Right lung (tissue), 10 donors: ENCODE data around the gene NLRP12. TPM values are rescaled to one million over a fixed set of nuclear protein-coding genes. Genes with fewer than 3 reads are reported as not detected.
A peak's percentile ranks its signal among the peaks of the same experiment; 100 is the strongest.
"Not testable (repeated sequence)": the region's sequence is repeated elsewhere in the genome, so short reads cannot be mapped to it uniquely, and the experiment has no call there.

ENCODE experiments used
- DNase-seq, 2 donors: peaks; one replicate each; pipeline ENCODE4 v3.0.0-alpha.2; 2013
- long read RNA-seq, 8 donors: transcript quantifications; one replicate each; lab custom pipeline, GENCODE V29; 2026
- polyA plus RNA-seq, 5 donors: library from polyadenylated mRNA; unstranded; fragments of 120-200 nt; gene quantifications; one replicate each; pipeline versions ENCODE4 v1.2.1 to v1.2.3, GENCODE V29; 2013; ENCODE audit warnings: inconsistent platforms in 1 of 5, low replicate concordance in 1 of 5; ENCODE audit not compliant: insufficient read length in 5 of 5, insufficient read depth in 1 of 5

The NLRP12 gene, protein sequence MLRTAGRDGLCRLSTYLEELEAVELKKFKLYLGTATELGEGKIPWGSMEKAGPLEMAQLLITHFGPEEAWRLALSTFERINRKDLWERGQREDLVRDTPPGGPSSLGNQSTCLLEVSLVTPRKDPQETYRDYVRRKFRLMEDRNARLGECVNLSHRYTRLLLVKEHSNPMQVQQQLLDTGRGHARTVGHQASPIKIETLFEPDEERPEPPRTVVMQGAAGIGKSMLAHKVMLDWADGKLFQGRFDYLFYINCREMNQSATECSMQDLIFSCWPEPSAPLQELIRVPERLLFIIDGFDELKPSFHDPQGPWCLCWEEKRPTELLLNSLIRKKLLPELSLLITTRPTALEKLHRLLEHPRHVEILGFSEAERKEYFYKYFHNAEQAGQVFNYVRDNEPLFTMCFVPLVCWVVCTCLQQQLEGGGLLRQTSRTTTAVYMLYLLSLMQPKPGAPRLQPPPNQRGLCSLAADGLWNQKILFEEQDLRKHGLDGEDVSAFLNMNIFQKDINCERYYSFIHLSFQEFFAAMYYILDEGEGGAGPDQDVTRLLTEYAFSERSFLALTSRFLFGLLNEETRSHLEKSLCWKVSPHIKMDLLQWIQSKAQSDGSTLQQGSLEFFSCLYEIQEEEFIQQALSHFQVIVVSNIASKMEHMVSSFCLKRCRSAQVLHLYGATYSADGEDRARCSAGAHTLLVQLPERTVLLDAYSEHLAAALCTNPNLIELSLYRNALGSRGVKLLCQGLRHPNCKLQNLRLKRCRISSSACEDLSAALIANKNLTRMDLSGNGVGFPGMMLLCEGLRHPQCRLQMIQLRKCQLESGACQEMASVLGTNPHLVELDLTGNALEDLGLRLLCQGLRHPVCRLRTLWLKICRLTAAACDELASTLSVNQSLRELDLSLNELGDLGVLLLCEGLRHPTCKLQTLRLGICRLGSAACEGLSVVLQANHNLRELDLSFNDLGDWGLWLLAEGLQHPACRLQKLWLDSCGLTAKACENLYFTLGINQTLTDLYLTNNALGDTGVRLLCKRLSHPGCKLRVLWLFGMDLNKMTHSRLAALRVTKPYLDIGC
- under 1 TPM; 0.38 to 0.51 (median 0.41) TPM for polyA plus RNA-seq
- long read RNA-seq, donor 1, partial matches to known transcripts, result 106 of 117 reads
- long read RNA-seq, donor 1, other reads (novel, unspliced or antisense), result 11 of 117 reads
- long read RNA-seq, donor 2, result 0 reads
- long read RNA-seq, donor 3, result 0 reads
- long read RNA-seq, donor 4, result 0 reads
- long read RNA-seq, donor 5, partial matches to known transcripts, result 78 of 133 reads
- long read RNA-seq, donor 5, other reads (novel, unspliced or antisense), result 55 of 133 reads
- long read RNA-seq, donor 6, result 0 reads
- long read RNA-seq, donor 7, result 0 reads
- long read RNA-seq, donor 8, result 0 reads

DNA sequence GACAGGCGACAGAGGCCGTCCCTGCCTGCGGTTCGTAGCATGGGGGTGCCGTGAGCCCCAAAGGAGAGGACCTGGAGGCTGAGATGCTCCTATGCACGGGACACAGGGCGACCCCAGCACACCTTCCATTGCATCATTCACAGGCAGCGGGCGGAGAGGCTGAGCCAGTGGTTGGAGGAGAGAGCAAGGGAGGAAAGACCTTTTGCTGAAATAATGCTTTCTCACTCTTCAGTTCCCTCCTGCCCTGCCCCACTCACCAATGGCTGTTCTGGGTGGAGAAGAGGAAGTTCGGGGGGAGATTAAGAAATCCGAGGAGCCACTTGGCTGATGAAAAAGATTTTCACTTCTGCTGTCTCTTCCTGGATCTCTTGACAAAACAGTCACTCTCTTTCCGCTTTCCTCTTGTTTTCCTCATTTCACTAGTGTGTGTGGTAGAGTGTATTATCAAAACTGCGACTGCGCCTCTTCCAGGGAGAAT is at the start of gene NLRP12:
Gene NLRP12 (minus strand): TSS at position 181 of the 478 bp plus-strand sequence. CDS start 140 bp downstream, at position 41.
- no peak for DNase-seq

DNA sequence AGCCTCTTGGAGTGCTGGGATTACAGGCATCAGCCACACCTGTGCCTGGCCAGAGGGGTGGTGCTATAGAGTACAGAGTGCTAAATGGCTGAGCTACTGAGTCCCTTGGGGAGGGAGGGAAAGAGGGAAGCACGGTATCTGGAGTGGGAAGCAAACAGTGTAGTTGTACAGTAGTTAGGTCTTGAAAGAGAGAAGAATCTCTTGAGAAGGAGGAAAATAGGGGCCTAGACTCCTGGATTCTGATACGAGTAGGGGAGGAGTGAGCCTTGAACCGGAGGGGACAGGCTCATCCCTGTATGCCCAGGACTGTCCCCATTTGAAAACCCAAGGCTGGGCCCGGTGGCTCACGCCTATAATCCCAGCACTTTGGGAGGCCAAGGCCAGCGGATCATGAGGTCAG is 48.6 kb upstream of the NLRP12 start:
- DNase-seq, result no peak

DNA sequence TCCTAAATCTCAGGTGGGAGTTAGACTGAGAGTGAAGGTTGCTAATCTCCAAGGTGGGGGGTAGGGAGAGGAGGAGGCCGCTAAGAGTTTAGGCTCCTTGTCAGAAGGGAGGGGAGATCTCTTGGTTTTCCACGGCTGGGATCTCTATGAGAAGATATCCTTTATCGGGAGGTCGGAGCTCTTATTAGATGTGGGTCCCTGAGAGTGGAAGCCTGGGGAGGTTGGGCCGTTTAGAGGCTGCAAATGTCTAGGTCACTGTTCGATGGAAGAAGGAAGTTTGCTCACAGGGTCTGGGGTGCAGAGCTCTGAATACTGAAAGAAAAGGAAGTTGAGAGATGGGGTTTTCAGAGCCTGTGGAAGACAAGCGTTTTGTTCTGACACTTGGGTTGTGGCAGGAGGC is 47.3 kb upstream of the NLRP12 start:
- no peak for DNase-seq

DNA sequence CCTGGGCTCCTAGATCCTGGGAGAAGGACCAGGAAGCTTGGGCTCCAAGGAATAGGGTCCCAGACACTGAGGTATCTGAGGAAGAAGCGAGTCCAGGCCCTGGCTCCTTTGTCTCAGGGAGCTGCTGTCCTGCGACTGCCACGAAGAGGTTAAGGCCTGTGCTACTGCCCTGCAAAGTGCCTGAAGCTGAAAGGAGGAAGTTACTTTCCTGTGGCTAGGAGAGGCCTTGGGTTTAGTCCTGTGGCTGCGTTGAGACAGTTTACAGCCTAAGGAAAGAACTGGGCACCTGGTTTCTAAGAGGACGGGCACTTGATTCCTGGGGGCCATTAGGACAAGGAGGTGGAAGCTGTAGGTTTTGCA is 46.4 kb upstream of the NLRP12 start:
- DNase-seq, result no peak

DNA sequence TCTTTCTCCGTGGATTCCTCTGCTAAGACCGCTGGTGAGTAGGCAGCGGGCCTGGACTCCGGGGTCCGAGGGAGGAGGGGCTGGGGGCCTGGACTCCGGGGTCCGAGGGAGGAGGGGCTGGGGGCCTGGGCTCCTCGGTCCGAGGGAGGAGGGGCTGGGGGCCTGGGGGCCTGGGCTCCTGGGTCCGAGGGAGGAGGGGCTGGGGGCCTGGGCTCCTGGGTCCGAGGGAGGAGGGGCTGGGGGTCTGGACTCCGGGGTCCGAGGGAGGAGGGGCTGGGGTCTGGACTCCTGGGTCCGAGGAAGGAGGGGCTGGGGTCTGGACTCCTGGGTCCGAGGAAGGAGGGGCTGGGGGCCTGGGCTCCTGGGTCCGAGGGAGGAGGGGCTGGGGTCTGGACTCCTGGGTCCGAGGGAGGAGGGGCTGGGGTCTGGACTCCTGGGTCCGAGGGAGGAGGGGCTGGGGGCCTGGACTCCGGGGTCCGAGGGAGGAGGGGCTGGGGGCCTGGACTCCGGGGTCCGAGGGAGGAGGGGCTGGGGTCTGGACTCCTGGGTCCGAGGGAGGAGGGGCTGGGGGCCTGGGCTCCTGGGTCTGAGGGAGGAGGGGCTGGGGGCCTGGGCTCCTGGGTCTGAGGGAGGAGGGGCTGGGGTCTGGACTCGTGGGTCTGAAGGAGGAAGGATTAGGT is 45.8 kb upstream of the NLRP12 start:
- DNase-seq, result not testable (repeated sequence)

DNA sequence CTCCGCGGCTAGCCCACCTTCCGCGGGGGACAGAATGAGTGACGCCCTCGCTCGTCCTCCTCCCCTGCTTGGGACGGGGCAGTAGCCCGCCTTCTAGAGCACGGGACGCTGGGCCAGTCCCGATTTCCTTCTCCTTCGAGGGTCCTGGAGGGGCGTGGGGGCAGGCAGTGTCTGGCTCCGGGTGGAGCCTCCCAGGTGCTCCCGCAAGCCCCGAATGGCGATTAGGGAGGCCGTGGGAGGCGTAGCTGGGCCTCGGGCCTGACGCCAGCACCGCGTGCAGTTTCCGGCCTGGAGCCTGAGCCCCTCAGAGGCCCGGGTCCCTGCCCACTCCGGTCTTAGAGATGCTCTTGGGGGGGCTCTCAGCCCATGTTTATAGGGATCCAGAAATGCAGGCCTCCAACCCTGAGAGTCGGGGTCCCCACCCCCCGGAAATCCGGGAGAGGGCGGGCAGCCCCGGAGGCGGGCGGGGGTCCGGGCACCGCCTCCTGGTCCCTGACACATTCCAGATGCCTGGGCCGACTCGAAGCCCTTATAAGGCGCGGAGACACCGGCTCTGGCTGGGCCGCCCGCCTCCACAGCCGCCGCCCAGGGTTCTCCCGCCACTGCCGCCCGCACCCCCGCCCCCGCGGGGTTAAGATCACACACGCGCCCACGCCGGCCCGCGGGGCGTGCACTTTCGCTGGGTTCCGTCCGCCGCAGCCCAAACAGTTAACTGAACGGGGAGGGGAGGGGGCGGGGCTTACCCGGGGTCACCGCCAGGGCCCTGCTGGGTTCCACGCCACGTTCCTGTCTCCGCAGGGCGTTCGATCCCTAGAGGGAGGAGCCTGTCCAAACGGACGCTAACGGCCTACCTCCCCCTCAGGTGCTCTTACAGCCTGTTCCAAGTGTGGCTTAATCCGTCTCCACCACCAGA is 45.0 kb upstream of the NLRP12 start:
- DNase-seq, result peak; percentile 93

DNA sequence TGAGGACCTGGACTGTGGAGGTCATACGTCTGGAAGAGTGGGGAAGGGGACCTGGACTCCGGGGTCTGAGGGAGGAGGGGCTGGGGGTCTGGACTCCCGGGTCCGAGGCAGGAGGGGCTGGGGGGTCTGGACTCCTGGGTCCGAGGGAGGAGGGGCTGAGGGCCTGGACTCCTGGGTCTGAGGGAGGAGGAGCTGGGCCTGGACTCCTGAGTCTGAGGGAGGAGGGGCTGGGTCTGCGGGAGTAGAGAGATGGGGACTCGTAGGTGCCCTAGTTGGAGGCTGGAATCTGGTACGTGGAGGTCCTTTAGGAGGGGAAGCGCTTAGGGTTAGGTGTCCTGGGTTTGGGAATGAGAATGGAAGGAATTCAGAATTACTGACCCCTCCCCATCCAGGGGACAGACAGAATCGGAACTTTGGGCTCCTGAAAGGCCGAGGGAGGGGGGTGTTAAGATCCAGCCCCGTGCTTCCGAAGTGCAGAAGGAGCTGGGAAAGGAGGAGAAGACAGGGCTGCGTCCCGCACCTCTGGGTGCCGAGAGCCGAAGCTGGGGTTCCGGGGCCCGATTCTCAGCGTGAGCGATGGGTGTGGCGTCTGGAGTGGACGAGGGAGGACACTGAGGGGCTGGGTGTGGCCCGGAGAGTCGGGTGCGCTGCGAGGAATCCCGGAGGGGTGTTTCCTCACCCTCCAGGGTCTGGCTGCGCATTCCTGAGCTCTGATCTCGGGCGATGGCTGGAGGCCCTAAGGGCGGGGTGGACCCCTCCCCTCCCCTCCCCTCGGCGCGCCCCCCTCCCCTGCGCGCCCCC is 44.2 kb upstream of the NLRP12 start:
- peak in 1 of 2 donors; percentile 53 for DNase-seq

DNA sequence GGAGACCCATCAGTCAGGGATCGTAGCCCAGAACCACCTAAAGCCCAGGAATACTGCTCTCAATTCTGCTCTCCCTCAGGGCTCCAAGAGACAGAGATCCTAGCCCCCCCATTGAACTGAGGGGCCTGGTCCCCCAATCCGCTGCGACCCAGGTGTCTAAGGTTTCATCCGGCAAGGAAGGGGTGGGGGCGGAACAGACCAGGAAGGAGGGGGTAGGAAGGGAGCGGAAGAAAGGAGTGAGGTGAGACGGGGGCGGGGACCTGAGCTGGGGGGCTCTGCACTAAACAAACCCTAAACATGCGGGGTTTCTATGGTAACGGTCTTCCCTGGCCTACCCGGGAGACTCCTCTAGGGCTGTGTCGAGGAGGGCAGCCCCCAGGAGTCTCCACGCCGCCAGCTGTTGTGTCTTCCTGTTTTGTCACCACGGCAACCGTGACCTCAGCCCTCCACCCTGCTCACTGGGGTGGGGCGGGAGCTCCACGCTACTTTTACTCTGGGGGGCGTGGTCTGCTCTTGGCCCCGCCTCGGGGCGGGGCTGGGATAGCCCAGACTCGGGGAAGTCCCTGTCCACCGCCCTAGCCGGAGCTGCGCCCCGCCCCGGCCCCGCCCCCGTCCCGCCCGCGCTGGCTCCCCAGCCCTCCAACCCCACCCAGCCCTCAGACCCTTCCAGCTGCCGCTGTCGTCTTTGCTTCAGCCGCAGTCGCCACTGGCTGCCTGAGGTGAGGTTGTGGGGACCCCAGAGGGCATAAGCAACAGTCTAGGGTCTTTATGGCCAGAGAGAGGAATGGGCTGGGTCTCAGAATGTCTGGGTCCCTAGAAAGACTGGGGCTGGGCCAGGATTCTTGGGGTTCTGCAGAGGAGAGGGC is 43.3 kb upstream of the NLRP12 start, which contains the start of gene MYADM:
Gene MYADM (plus strand): TSS at position 659 of the 866 bp plus-strand sequence. CDS start 5,647 bp downstream, outside the sequence.
- peak; percentile 99 to 100 for DNase-seq

DNA sequence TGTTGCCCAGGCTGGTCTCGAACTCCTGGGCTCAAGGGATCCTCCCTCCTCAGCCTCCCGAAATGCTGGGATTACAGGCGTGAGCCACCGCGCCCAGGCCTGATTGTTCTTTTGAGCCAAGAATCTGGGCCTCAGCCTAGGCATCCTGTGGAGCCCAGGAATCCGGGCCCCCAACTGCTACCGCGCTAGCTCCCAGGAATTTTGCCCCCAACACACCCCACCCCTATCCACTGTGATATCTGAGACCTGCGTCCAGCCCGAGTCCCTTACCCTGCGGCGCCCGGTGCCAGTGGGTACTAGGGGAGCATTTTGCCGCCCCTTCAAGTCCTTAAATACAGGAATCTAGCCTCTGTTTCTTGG is 42.7 kb upstream of the NLRP12 start:
- DNase-seq, result no peak

DNA sequence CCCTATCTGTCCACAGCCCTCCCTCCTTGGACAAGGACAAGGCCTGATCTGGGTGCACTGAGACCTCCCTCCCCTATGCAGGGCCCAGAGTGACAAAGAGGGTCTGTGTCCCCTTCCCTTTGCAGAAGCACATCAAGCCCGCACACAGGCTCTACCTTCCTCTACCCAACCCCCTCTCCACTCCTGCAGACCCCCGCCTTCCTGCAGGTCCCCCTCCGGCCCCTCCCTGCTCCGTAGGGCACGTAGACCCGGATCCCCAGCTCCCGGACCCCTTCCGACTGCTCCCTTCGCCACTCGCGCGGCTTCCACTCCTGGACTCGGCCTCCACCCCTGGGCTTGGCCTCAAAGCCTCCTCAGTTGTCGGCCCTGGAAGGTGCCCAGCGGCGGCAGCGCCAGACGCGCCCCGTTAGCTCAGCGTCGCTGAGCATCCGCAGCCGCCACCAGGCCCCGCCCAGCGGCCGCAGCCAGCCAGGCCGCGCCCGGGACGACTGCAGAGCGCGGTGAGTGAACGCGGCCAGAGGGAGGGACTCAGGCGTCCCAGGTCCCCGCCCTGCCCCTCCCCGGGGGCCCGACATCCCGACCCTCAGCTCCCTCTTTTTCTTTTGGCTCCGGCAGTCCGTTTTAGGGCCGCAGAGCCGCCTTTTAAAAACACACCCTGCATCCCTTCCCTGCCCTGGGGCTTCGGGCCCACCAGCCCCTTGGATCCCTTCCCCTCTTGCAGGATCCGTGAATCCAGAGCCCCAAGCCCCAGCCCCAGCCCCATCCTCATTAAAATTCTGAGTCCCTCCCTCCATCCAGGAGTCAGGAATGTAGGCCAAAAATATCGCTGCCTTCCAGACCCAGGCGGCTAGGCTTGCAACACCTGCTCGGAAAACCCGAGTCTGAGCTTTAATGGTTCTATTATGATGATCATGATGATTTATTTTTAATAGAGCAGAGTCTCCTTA is 42.1 kb upstream of the NLRP12 start:
- DNase-seq, result peak; percentile 82 to 87

DNA sequence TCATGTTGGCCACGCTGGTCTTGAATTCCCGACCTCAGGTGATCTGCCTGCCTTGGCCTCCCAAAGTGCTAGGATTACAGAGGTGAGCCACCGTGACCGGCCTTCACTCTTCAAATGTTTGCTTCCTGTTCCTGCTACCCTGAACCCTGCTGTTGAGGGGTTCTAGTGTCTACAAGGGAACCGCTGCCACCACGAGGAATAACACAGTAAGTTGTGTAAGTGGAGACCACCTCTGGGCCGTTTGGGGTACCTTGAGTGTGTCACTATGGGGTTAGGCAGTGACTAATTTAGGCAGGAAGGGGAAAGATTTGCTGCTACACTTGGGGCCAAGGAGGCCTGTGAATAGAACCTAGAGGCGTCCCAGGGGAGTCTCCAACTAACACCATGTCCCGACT is 41.4 kb upstream of the NLRP12 start:
- no peak for DNase-seq

DNA sequence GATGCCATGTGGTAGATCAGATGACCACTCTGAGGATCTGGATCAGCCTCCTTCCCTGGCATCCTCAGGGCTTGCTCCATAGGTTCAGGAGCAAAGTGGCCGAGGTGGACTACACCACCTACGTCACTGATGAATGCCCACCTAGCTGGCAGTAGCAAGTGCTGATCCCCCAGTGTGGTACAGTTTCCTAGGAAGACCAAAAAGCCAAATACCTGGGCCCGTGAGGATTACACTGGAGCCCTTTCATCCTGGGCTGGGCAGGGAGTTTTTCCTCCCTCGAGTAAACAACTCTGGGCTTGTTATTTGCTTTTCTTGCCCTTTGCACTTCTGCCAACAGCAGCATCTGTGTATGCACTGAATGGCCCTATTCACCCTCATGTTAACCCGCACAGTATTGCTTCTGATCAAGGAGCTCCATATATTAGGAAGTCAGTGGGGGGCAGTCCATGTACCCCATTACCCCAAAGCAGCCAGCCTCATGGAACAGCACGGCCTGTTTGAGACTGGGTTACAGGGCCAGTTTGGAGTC is 40.3 kb upstream of the NLRP12 start:
- DNase-seq, result no peak

DNA sequence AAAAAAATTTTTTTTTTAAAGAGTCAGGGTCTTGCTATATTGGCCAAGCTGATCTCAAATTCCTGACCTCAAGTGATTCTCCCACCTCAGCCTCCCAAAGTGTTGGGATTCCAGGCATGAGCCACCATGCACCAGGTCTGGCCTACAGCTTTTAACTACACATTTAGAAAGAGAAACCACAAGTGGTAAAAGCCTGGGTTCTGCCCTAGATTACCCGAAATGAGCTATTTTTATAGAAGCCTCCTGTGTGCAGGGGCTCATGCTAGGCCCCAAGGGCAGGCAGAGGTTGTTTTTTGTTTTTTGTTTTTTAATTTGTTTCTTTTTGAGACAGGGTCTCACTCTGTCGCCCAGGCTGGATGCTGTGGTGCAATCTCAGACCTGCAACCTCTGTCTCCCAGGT is 29.6 kb upstream of the NLRP12 start:
- no peak for DNase-seq

DNA sequence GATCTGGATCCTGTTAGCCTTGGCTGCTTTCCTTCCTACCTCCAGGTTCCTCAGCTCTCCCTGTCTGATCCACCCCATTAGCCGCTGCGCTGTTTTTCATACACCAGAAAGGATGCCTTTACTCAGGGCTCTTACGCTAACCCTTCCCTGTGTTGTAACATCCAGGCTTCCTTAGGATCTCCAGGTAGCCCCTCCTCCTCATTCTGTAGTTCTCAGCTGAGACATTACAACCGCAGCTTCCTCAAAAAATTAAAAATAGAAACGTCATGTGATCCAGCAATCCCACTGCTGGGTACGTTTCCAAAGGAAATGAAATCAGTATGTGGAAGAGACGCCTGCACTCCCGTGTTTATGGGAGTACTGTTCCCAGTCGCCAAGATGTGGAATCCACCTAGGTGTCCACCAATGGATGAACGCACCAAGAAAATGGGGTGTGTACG is 25.1 kb upstream of the NLRP12 start:
- peak in 1 of 2 donors; percentile 34 for DNase-seq

DNA sequence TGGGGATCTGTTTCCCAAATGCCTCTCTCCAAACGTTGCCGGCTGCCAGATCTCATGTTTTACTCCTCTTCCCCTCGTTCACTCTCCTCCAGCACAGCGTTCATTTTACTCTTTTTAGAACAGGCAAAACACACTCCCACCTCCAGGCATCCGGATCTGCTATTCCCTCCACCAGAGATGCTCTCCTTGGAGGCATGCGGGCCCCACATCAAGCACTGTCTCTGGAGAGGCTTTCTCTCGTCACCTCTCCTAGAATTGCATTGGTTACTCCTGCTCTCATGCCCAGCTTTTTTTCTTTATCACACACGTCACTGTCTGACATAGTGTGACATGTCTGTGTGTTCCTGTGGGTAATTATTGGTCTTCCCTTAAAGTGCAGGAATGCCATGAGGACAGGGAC is 23.4 kb upstream of the NLRP12 start:
- DNase-seq, result no peak

DNA sequence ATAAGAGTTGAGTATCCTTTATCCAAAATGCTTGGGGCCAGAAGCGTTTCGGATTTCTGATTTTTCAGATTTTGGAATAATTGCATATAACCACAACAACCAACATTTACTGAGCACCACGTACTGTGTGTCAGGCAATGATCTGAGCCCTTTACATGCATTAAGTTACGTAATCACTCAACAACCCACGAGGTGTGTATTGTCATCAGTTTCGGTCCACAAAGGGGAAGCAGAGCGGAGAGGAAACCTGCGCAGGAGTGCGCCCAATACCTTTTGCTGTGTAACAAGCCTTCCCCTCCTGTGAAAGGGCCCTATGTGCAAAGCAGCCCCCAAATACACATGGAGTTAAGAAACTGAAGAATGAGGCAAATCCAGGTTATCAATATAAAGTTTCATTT is 20.7 kb upstream of the NLRP12 start:
- no peak for DNase-seq
